ENCODE results near the gene GPR142.

GPR142 gene

GRCh38 chr17:74386386-74386785 lies 19.1 kb downstream of the GPR142 start:
- H3K36me3 ChIP-seq, result no peaks in the 10 kb centered on the region

GRCh38 chr17:74387365-74388218 lies 20.3 kb downstream of the GPR142 start:
- 0 out of 2 replicates have a peak, but pooled peaks have one; percentile 9 for TF ChIP-seq CTCF (IDR thresholded peaks at IDR 0.05; ENCODE audit: low read depth, low read length)
- Histone ChIP-seq H3K27ac (no peak overlapping the region), H3K4me3 (ENCODE audit: low read depth, low read length) (no peak overlapping the region), H3K36me3 (no peaks in the 10 kb centered on the region), H3K9me3 (ENCODE audit: severe bottlenecking) (peaks cover 2% of the 10 kb centered on the region), H3K27me3 (ENCODE audit: insufficient read depth, low read depth, severe bottlenecking) (no peaks in the 10 kb centered on the region)
- no peak for DNase-seq

More at GRCh38 chr17:74386386-74386785, 19.1 kb downstream of the GPR142 start:
- no peaks in the 10 kb centered on the region for H3K27me3 ChIP-seq (ENCODE audit: insufficient read depth, low read depth, severe bottlenecking)
- peaks cover 2% of the 10 kb centered on the region for H3K9me3 ChIP-seq (ENCODE audit: severe bottlenecking)
- no peak overlapping the region for H3K27ac ChIP-seq
- DNase-seq, result no peak
- no peak overlapping the region for H3K4me3 ChIP-seq (ENCODE audit: low read depth, low read length)
- TF ChIP-seq CTCF (IDR thresholded peaks at IDR 0.05; ENCODE audit: low read depth, low read length), result no peak

GRCh38 chr17:74389084-74389753 lies 21.9 kb downstream of the GPR142 start:
- TF ChIP-seq CTCF (IDR thresholded peaks at IDR 0.05; ENCODE audit: low read depth, low read length), result no peak
- H3K36me3 ChIP-seq, result no peaks in the 10 kb centered on the region
- DNase-seq, result no peak

GRCh38 chr17:74389937-74390679 lies 22.8 kb downstream of the GPR142 start:
- H3K4me3 ChIP-seq (ENCODE audit: low read depth, low read length), result no peak overlapping the region
- H3K27me3 ChIP-seq (ENCODE audit: insufficient read depth, low read depth, severe bottlenecking), result no peaks in the 10 kb centered on the region
- H3K27ac ChIP-seq, result no peak overlapping the region
- TF ChIP-seq CTCF (IDR thresholded peaks at IDR 0.05; ENCODE audit: low read depth, low read length), result no peak
- peaks cover 2% of the 10 kb centered on the region for H3K9me3 ChIP-seq (ENCODE audit: severe bottlenecking)
- no peaks in the 10 kb centered on the region for H3K36me3 ChIP-seq
- no peak for DNase-seq

More at GRCh38 chr17:74389084-74389753, 21.9 kb downstream of the GPR142 start:
- Histone ChIP-seq H3K4me3 (ENCODE audit: low read depth, low read length) (no peak overlapping the region), H3K9me3 (ENCODE audit: severe bottlenecking) (peaks cover 2% of the 10 kb centered on the region), H3K27ac (no peak overlapping the region), H3K27me3 (ENCODE audit: insufficient read depth, low read depth, severe bottlenecking) (no peaks in the 10 kb centered on the region)

GRCh38 chr17:74390680-74391653 lies 23.7 kb downstream of the GPR142 start:
- H3K27ac ChIP-seq, result no peak overlapping the region
- peaks cover 2% of the 10 kb centered on the region for H3K9me3 ChIP-seq (ENCODE audit: severe bottlenecking)
- no peak for DNase-seq
- H3K4me3 ChIP-seq (ENCODE audit: low read depth, low read length), result no peak overlapping the region
- H3K27me3 ChIP-seq (ENCODE audit: insufficient read depth, low read depth, severe bottlenecking), result no peaks in the 10 kb centered on the region
- TF ChIP-seq CTCF (IDR thresholded peaks at IDR 0.05; ENCODE audit: low read depth, low read length), result no peak
- no peaks in the 10 kb centered on the region for H3K36me3 ChIP-seq
